HepG2 (cell line): ENCODE results near the gene DDX19B. TPM values are rescaled to one million over a fixed set of nuclear protein-coding genes. Genes with fewer than 3 reads are reported as not detected.

Experiments used
- CC2D1A ChIP-seq: sonication (generic); formaldehyde crosslinking; IDR thresholded peaks from 2 replicates; pipeline ENCODE4 v1.8.1; 2023; ENCODE audit warnings: mild to moderate bottlenecking, missing genetic modification reagents
- HMGXB3 ChIP-seq: sonication (generic); formaldehyde crosslinking; IDR thresholded peaks from 2 replicates; pipeline ENCODE4 v1.4.0; 2020; ENCODE audit warnings: missing genetic modification reagents, borderline replicate concordance
- ZBTB33 ChIP-seq: sonication (generic); formaldehyde crosslinking; IDR thresholded peaks from 2 replicates; pipeline ENCODE4 v1.4.0; 2020; ENCODE audit warnings: missing genetic modification reagents
- ZNF674 ChIP-seq: sonication (generic); formaldehyde crosslinking; IDR thresholded peaks from 2 replicates; pipeline ENCODE4 v1.5.0; 2020; ENCODE audit warnings: low read depth, mild to moderate bottlenecking, missing genetic modification reagents
- ZNF687 ChIP-seq: sonication (generic); formaldehyde crosslinking; IDR thresholded peaks from 2 replicates; pipeline ENCODE4 v1.5.1; 2020; ENCODE audit warnings: mild to moderate bottlenecking, missing genetic modification reagents, moderate library complexity
- ZNF740 ChIP-seq: sonication (generic); formaldehyde crosslinking; IDR thresholded peaks from 2 replicates; pipeline ENCODE4 v1.4.0; 2020; ENCODE audit warnings: missing genetic modification reagents
- polyA plus RNA-seq, 8 experiments: library from polyadenylated mRNA; depleted of rRNA in 3 of 8; stranded (reverse) in 7 of 8; unstranded in 1 of 8; fragments of >200 nt; fragmentation: Illumina TruSeq in 4 of 8; extraction: Trizol in 4 of 8; gene quantifications; 2 replicates each; pipeline versions ENCODE4 v1.2.1 to v1.2.3, GENCODE V29; 2011 to 2016; ENCODE audit warnings: low read depth in 4 of 8, missing spikeins in 1 of 8, mixed read lengths in 1 of 8; ENCODE audit not compliant: insufficient read depth in 1 of 8
- total RNA-seq, 5 experiments: library from RNA; depleted of rRNA; stranded (reverse); fragments of >200 nt; fragmentation: Illumina TruSeq; extraction: Trizol; gene quantifications; 2 replicates each; pipeline ENCODE4 v1.2.3, GENCODE V29; 2016; ENCODE audit warnings: low read depth in 1 of 5

Gene DDX19B
- total and polyA plus RNA-seq, 2 of the 13 experiments (the other 11 are each of a cell fraction or from before 2014, with no cell fraction given) = 36.2 to 40.0 TPM

- TF ChIP-seq HMGXB3 (CRISPR knock-in tag) (no peak), ZNF674 (CRISPR knock-in tag) (no peak), ZNF740 (no peak), CC2D1A (CRISPR knock-in tag) (no peak), ZNF687 (0 out of 2 replicates have a peak, but pooled peaks have one; percentile 9), ZBTB33 (peak; percentile 75)
Observed at GRCh38 chr16:70294385-70295025, 4.5 kb upstream of the DDX19B start (continued).
